D721Med (cell line): Measurements from ENCODE around the gene RHBDL3.

Experiments
- DNase-seq: peaks from one replicate; pipeline ENCODE4 v3.0.0; 2011; ENCODE audit warnings: low spot score; ENCODE audit not compliant: insufficient read length
- FAIRE-seq: peaks from 2 replicates; lab custom pipeline; 2011; peaks lifted over from hg19 to GRCh38; lab: Jason Lieb, UNC
- TF ChIP-seq, protein P1 (sequence below): IDR thresholded peaks from 2 replicates; pipeline ENCODE4 v1.5.1; 2012; ENCODE audit warnings: mild to moderate bottlenecking, control low read depth; ENCODE audit not compliant: insufficient read depth; ENCODE audit errors: missing control alignments

Gene RHBDL3, protein sequence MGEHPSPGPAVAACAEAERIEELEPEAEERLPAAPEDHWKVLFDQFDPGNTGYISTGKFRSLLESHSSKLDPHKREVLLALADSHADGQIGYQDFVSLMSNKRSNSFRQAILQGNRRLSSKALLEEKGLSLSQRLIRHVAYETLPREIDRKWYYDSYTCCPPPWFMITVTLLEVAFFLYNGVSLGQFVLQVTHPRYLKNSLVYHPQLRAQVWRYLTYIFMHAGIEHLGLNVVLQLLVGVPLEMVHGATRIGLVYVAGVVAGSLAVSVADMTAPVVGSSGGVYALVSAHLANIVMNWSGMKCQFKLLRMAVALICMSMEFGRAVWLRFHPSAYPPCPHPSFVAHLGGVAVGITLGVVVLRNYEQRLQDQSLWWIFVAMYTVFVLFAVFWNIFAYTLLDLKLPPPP

DNA sequence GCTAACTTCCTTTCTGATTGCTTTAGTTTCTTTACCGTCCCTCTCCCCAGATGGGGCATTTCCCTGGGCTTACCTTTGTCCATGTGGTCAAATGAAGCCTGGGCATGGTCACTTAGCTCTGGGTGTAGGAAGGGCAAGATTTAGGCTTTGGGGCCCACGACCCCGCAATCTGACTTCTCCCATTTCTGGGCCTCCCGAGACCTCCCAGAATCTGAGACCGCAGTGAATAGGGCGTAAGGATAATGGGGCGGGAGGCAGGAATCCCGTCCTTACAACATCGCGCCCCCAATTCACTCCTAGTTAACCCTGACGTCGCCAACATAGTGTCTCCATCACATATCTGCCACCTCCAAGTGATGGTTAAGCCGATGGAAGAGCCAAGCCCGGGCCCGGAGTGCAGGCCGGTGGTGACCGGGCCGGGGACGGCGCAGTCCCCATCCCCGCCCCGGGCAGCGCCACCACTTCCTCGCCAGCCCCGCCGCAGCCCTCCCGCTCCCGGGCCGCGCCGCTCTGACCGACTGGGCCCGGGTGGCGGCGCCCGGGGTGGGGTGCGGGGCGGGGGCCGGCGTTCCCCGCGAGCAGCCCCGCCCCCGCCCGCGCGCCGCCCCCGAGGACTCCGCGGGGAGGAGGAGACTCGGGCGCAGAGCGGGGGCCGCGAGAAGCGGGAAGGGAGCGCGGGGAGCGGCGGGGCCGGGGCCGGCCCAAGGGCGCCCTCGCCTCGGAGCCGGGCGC is at the start of gene RHBDL3:
Gene RHBDL3, plus strand, starts transcription at position 641 of the 732 bp plus-strand sequence. CDS start 358 bp downstream, outside the sequence.
- no peak for FAIRE-seq
- peak; percentile 71 for DNase-seq
- TF ChIP-seq, protein P1, sequence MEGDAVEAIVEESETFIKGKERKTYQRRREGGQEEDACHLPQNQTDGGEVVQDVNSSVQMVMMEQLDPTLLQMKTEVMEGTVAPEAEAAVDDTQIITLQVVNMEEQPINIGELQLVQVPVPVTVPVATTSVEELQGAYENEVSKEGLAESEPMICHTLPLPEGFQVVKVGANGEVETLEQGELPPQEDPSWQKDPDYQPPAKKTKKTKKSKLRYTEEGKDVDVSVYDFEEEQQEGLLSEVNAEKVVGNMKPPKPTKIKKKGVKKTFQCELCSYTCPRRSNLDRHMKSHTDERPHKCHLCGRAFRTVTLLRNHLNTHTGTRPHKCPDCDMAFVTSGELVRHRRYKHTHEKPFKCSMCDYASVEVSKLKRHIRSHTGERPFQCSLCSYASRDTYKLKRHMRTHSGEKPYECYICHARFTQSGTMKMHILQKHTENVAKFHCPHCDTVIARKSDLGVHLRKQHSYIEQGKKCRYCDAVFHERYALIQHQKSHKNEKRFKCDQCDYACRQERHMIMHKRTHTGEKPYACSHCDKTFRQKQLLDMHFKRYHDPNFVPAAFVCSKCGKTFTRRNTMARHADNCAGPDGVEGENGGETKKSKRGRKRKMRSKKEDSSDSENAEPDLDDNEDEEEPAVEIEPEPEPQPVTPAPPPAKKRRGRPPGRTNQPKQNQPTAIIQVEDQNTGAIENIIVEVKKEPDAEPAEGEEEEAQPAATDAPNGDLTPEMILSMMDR: no peak

DNA sequence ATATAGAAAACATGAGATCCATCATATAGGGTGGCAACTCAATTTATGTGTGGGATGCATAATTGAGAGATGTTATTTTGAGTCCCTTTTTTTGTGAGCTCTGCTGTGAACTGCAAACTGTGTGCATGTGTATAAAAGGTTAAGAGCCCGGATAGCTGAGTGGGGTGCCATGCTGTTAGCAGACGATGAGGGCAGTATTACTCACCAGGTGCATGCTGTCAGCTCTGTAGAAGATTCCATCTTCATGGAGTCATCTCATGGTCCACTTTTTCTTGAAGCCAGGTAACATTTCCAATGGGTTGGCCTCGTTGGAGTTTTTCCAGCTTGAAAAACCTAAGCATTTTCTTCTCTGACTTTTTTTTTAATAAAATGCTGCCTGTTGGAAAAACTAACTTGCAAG is 43.0 kb upstream of the RHBDL3 start:
- TF ChIP-seq, protein P1: no peak
- no peak for DNase-seq
- FAIRE-seq: no peak

DNA sequence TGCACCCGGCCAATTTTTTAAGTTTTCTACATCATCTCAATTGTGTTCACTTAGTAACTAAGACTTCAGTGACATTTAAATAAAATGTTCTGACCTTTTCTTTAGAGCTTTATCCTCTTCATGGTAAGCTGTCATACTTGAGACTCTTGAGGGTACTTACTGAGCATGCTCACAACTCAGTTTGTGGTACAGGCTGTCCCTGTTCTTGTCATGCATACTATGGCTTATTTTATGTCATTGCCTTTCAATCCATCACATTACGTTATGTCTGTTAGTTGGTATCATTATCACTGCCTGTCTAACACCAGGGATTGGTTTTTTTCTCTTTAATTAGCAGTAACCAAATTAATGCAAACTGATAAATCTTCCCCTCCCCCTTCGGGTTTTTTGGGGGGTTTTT is 41.9 kb upstream of the RHBDL3 start:
- TF ChIP-seq, protein P1: no peak
- DNase-seq (no peak), FAIRE-seq (no peak)

DNA sequence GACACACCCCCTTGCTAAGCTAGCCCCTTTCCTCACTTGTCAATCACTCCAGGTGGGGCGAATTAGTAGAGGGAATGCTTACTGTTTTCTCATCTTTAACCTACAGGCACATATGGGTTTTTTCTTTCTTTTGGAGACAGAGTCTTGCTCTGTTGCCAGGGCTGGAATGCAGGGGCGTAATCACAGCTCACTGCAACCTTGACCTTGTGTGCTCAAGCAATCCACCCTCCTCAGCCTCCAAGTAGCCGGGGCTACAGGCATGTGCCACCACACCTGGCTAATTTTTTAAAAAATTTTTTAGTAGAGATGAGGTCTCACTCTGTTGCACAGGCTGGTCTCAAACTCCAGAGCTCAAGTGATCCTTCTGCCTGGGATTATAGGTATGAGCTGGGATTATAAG is 38.7 kb upstream of the RHBDL3 start:
- FAIRE-seq: no peak
- DNase-seq: no peak
- TF ChIP-seq, protein P1: no peak

DNA sequence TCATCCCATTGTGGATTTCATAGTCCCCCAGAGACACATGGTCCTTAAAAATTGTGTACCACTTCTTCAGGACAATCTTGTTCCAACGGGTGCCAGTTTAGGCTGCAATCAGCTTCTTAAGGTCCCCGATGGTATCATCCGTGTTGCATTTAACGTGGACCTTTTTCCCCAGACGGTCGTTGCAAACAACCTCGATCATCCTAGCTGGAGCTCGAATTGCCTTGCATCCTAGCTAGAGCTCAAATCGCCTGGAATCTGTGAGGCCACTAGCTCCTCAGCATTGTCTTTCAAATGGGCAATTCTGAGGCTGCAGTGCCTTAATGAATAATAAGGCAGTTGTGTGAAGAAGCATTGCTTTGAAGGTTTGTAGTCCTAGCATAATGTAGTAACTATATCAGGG is 37.7 kb upstream of the RHBDL3 start:
- FAIRE-seq (no peak), DNase-seq (no peak)
- TF ChIP-seq, protein P1: no peak

DNA sequence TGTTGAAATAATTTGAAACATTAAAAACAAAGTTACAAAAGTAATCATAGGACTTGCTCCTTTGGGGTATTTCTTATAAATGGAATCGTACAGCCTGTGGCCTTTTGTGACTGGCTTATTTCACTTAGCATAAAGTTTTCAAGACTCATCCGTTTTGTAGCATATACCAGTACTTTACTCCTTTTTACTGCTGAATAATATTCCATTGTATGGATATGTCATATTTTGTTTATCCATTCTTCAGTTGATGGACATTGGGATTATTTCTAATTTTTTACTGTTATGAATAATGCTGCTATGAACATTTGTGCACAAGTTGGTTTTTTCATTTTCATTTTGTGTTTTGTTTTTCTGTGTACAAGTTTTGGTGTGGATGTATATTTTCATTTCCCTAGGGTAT is 30.0 kb upstream of the RHBDL3 start:
- TF ChIP-seq, protein P1: no peak
- DNase-seq (no peak), FAIRE-seq (peak; percentile 11)
